Fibroblast of the aortic adventitia (primary cell): ENCODE measurements around the gene ATXN1. TPM values are rescaled to one million over a fixed set of nuclear protein-coding genes. Genes with fewer than 3 reads are reported as not detected.
"Not testable (repeated sequence)": the region's sequence is repeated elsewhere in the genome, so short reads cannot be mapped to it uniquely, and the experiment has no call there.

Experiments
- DNase-seq: peaks from one replicate; pipeline ENCODE4 v3.0.0-alpha.2; 2010; ENCODE audit warnings: low read depth
- H3K4me3 ChIP-seq: 2 replicates; pipeline ENCODE4 v1.5.1; 2011; ENCODE audit warnings: low read depth, mild to moderate bottlenecking, control low read depth, low read length, moderate library complexity
- CTCF ChIP-seq: IDR thresholded peaks from 2 replicates; pipeline ENCODE4 v1.5.1; 2011; ENCODE audit warnings: mild to moderate bottlenecking, low read length, control low read depth, inconsistent platforms; ENCODE audit not compliant: insufficient read depth
- total RNA-seq: library from RNA; depleted of rRNA; stranded (reverse); fragments of >200 nt; gene quantifications from 2 replicates; pipeline ENCODE4 v1.2.3, GENCODE V29; 2012; ENCODE audit warnings: low replicate concordance

ATXN1 gene
- total RNA-seq, 1 donor: 39.3 TPM

GRCh38 chr6:16793828-16794412, 32.7 kb upstream of the ATXN1 start:
- no peak overlapping the region for H3K4me3 ChIP-seq
- peak; percentile 22 for TF ChIP-seq CTCF
- DNase-seq: peak; percentile 16

GRCh38 chr6:16789329-16790038, 28.2 kb upstream of the ATXN1 start:
- H3K4me3 ChIP-seq: no peak overlapping the region
- DNase-seq: no peak
- no peak for TF ChIP-seq CTCF

- H3K4me3 ChIP-seq: no peak overlapping the region
- no peak for DNase-seq
- TF ChIP-seq CTCF: no peak
Measured at GRCh38 chr6:16787128-16787682, 25.9 kb upstream of the ATXN1 start.

- no peak for TF ChIP-seq CTCF
- DNase-seq: no peak
- H3K4me3 ChIP-seq: no peak overlapping the region
Measured at GRCh38 chr6:16785496-16785895, 24.2 kb upstream of the ATXN1 start.

GRCh38 chr6:16784957-16785356, 23.7 kb upstream of the ATXN1 start:
- DNase-seq, H3K4me3 ChIP-seq: not testable (repeated sequence)

GRCh38 chr6:16783952-16784565, 22.8 kb upstream of the ATXN1 start:
- DNase-seq: no peak

More at GRCh38 chr6:16783952-16784565, 22.8 kb upstream of the ATXN1 start:
- TF ChIP-seq CTCF: no peak
- no peak overlapping the region for H3K4me3 ChIP-seq
